Heart left ventricle (tissue), 16 donors: Measurements from ENCODE around the gene ALK. TPM values are rescaled to one million over a fixed set of nuclear protein-coding genes. Genes with fewer than 3 reads are reported as not detected.

Source experiments
- ATAC-seq, 4 donors: fragments of 200-7000 bp; cut with Tn5 transposase; one replicate each; pipeline ENCODE4 v1.9.1; 2020 to 2022; ENCODE audit warnings: moderate library complexity in 4 of 4, mild to moderate bottlenecking in 3 of 4, moderate number of reproducible peaks in 1 of 4
- DNase-seq, 5 donors: peaks; one replicate each; pipeline ENCODE4 v3.0.0-alpha.2; 2020
- H3K27ac ChIP-seq, 12 donors: fragments of 200-600 bp; sonication (generic) in 4 of 12; one replicate each; pipeline versions ENCODE4 v1.5.0 to v1.8.0; 2016 to 2022; ENCODE audit warnings: mild to moderate bottlenecking in 2 of 12
- H3K27me3 ChIP-seq, 9 donors: fragments of 200-600 bp; sonication (generic) in 2 of 9; one replicate each; pipeline versions ENCODE4 v1.5.1 to v1.8.0; 2016 to 2022; ENCODE audit warnings: mild to moderate bottlenecking in 3 of 9
- H3K36me3 ChIP-seq, 9 donors: fragments of 200-600 bp; sonication (generic) in 2 of 9; one replicate each; pipeline versions ENCODE4 v1.5.0 to v1.8.0; 2018 to 2022; ENCODE audit warnings: mild to moderate bottlenecking in 2 of 9
- H3K4me1 ChIP-seq, 12 donors: fragments of 200-600 bp; sonication (generic) in 4 of 12; one replicate each; pipeline versions ENCODE4 v1.5.0 to v1.8.0; 2016 to 2022; ENCODE audit warnings: mild to moderate bottlenecking in 3 of 12
- H3K4me3 ChIP-seq, 12 donors: fragments of 200-600 bp; sonication (generic) in 4 of 12; one replicate each; pipeline versions ENCODE4 v1.5.0 to v1.8.0; 2017 to 2022; ENCODE audit warnings: mild to moderate bottlenecking in 9 of 12, moderate library complexity in 4 of 12
- H3K9me3 ChIP-seq, 12 donors: fragments of 200-600 bp; sonication (generic) in 4 of 12; one replicate each; pipeline versions ENCODE4 v1.5.0 to v1.8.0; 2016 to 2022; ENCODE audit warnings: mild to moderate bottlenecking in 1 of 12
- POLR2A ChIP-seq, 2 donors: fragments of 450-650 bp; IDR thresholded peaks; one replicate each; pipeline ENCODE4 v1.6.1; 2017; ENCODE audit warnings: antibody characterized with exemption in 2 of 2, mild to moderate bottlenecking in 2 of 2, moderate library complexity in 2 of 2
- WGBS, 4 donors: extraction: QIAGEN DNeasy Blood & Tissue Kit in 2 of 4; methylation state at CpG; one replicate each; pipeline versions ENCODE4 v1.1.5 to v1.1.7; 2013 to 2018; 5-methylcytosine and 5-hydroxymethylcytosine counted together
- intact Hi-C, 10 donors: fragments of 100-400 bp; cut with DNase I; formaldehyde crosslinking; loops; one replicate each; pipeline versions ENCODE4 v1.11.1 to v1.14.2; 2022
- polyA plus RNA-seq, 2 donors: library from polyadenylated mRNA; stranded (reverse); fragments of 200-250 nt; gene quantifications; one replicate each; pipeline ENCODE4 v1.2.3, GENCODE V29; 2013
- total RNA-seq, 9 donors: library from RNA; depleted of rRNA in 2 of 9; stranded (reverse); fragments of >200 nt in 2 of 9; fragmentation: NEBNext Ultra II Directional in 3 of 9; extraction: Animal tissue kit (Norgen Biotek cat#: 25700) in 3 of 9; gene quantifications; one replicate each; pipeline versions ENCODE4 v1.1.0 to v1.2.4, GENCODE V29; 2016 to 2023
- TF ChIP-seq, protein P1 (sequence below), 12 donors: fragments of 200-600 bp; sonication (generic) in 4 of 12; IDR thresholded peaks; one replicate each; pipeline versions ENCODE4 v1.5.0 to v1.8.0; 2018 to 2022; ENCODE audit warnings: antibody characterized with exemption in 12 of 12, mild to moderate bottlenecking in 5 of 12
- donor health status: ischemic (EF 13 %, LVEDD 7.1; RV severe dilation, severe dysfunction).
- donor health status: healthy with polysubstance abuse.
- donor health status: DM: no; HTN: yes; CAD: no.
- donor health status: DM: no; HTN: no; CAD: no.
- donor health status: ischemic (EF 25% LVEDD 6.9; RV normal size, moderate dysfunction).
- donor health status: ischemic (EF 25% LVEDD 5.7; RV mildly dilated, moderate dysfunction).
- donor health status: healthy.
- donor health status: DM: yes; HTN: yes; CAD: no.
- donor health status: ischemic (EF 35%, LVEDD 5.7; RV mildly dilated, moderate dysfunction).
- donor health status: nonischemic (EF 11% LVEDD 7.7; RV severe dilation, severe dysfunction).
- donor health status: DM: yes; HTN: yes; CAD: no.
- donor health status: PGD.
- donor health status: ischemic (EF 29% LVEDD 5.4; RV normal size, mild dysfunction).
- donor health status: nonischemic (EF 23%, LVEDD 6.1; RV moderate dilation, normal function).

ALK gene
- total and polyA plus RNA-seq, 11 donors = 0.05 to 0.50 (median 0.13) TPM; not detected in 5

DNA sequence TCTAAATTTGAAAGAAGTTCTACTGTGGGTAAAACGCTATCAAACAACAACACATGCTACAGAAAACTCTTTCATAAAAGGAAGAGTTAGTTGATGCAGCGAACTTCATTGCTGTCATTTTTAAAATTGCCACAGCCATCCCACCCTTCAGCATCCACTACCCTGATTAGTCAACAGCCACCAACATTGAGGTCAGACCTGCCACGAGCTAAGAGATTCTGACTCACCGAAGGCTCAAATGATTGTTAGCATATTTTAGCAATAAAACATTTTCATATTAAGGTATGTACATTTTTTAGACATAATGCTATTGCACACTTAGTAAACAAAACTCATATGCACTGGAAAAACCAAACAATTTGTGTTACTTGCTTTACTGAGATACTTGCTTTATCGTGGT is 459.1 kb downstream of the ALK start:
- H3K4me3 ChIP-seq = no peak overlapping the region
- 84 to 90% (median 88%) methylated on average over 5 of the region's 5 CpGs for WGBS, 4 donors
- H3K27ac ChIP-seq = no peak overlapping the region
- DNase-seq = no peak
- no peak for ATAC-seq
- H3K27me3 ChIP-seq = no peaks in the 10 kb centered on the region
- no peaks in the 10 kb centered on the region for H3K4me1 ChIP-seq
- no peaks in the 10 kb centered on the region for H3K9me3 ChIP-seq
- intact Hi-C loops = no loop called here
- TF ChIP-seq POLR2A (IDR thresholded peaks at IDR 0.05) = no peak
- TF ChIP-seq, protein P1, sequence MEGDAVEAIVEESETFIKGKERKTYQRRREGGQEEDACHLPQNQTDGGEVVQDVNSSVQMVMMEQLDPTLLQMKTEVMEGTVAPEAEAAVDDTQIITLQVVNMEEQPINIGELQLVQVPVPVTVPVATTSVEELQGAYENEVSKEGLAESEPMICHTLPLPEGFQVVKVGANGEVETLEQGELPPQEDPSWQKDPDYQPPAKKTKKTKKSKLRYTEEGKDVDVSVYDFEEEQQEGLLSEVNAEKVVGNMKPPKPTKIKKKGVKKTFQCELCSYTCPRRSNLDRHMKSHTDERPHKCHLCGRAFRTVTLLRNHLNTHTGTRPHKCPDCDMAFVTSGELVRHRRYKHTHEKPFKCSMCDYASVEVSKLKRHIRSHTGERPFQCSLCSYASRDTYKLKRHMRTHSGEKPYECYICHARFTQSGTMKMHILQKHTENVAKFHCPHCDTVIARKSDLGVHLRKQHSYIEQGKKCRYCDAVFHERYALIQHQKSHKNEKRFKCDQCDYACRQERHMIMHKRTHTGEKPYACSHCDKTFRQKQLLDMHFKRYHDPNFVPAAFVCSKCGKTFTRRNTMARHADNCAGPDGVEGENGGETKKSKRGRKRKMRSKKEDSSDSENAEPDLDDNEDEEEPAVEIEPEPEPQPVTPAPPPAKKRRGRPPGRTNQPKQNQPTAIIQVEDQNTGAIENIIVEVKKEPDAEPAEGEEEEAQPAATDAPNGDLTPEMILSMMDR (IDR thresholded peaks at IDR 0.05) = no peak
- no peaks in the 10 kb centered on the region for H3K36me3 ChIP-seq

GRCh38 chr2:29460190-29460589 is 461.2 kb downstream of the ALK start:
- no peak overlapping the region for H3K27ac ChIP-seq
- DNase-seq = no peak
- no peaks in the 10 kb centered on the region for H3K9me3 ChIP-seq
- ATAC-seq = no peak
- H3K4me1 ChIP-seq = peaks cover 0 to 5% (median 0%) of the 10 kb centered on the region in 12 donors
- TF ChIP-seq POLR2A (IDR thresholded peaks at IDR 0.05) = no peak
- TF ChIP-seq, protein P1 (IDR thresholded peaks at IDR 0.05) = no peak
- H3K36me3 ChIP-seq = no peaks in the 10 kb centered on the region
- peaks cover 0 to 2% (median 0%) of the 10 kb centered on the region in 9 donors for H3K27me3 ChIP-seq
- H3K4me3 ChIP-seq = no peak overlapping the region
- intact Hi-C loops = no loop called here
- 50 to 73% (median 65%) methylated on average over 3 of the region's 3 CpGs for WGBS, 4 donors

- H3K27ac ChIP-seq = no peak overlapping the region
- no peak overlapping the region for H3K4me3 ChIP-seq
- H3K9me3 ChIP-seq = no peaks in the 10 kb centered on the region
- DNase-seq (no peak), ATAC-seq (no peak)
- TF ChIP-seq, protein P1 (IDR thresholded peaks at IDR 0.05) = no peak
- no peak for TF ChIP-seq POLR2A (IDR thresholded peaks at IDR 0.05)
- peaks cover 0 to 9% (median 0%) of the 10 kb centered on the region in 12 donors for H3K4me1 ChIP-seq
- H3K27me3 ChIP-seq = peaks cover 0 to 3% (median 0%) of the 10 kb centered on the region in 9 donors
- intact Hi-C loops = no loop called here
- 70 to 80% (median 77%) methylated on average over 4 of the region's 4 CpGs for WGBS, 4 donors
- no peaks in the 10 kb centered on the region for H3K36me3 ChIP-seq
Observed at GRCh38 chr2:29459445-29460179, 461.8 kb downstream of the ALK start.

DNA sequence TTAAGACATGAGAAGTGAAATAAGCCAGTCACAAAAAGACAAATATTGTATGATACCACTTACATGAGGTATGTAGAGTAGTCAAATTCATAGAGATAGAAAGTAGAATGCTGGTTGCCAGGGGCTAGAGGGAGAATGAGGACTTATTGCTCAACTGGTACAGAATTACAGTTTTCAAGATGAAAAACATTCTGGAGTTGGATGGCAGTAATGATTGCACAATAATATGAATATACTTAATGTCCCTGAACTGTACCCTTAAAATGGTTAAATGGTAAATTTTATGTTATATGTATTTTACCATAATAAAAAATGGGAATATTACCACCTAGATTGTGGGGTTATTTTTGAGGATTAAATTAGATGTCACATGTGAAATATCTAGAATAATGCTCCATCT is 465.0 kb downstream of the ALK start:
- H3K4me1 ChIP-seq = peaks cover 0 to 9% (median 0%) of the 10 kb centered on the region in 12 donors
- H3K27me3 ChIP-seq = peaks cover 0 to 3% (median 0%) of the 10 kb centered on the region in 9 donors
- H3K36me3 ChIP-seq = no peaks in the 10 kb centered on the region
- intact Hi-C loops = no loop called here
- no peak overlapping the region for H3K4me3 ChIP-seq
- TF ChIP-seq, protein P1 (IDR thresholded peaks at IDR 0.05) = no peak
- no peak for TF ChIP-seq POLR2A (IDR thresholded peaks at IDR 0.05)
- no peak for ATAC-seq
- DNase-seq = no peak
- no peak overlapping the region for H3K27ac ChIP-seq
- H3K9me3 ChIP-seq = no peaks in the 10 kb centered on the region
